Hepatic stellate cell (primary cell): ENCODE results near the gene SPATC1L.
"Not testable (repeated sequence)": the region's sequence is repeated elsewhere in the genome, so short reads cannot be mapped to it uniquely, and the experiment has no call there.

ENCODE experiments used
- DNase-seq: peaks from one replicate; pipeline ENCODE4 v3.0.0; 2011; ENCODE audit warnings: low spot score

SPATC1L gene

DNA sequence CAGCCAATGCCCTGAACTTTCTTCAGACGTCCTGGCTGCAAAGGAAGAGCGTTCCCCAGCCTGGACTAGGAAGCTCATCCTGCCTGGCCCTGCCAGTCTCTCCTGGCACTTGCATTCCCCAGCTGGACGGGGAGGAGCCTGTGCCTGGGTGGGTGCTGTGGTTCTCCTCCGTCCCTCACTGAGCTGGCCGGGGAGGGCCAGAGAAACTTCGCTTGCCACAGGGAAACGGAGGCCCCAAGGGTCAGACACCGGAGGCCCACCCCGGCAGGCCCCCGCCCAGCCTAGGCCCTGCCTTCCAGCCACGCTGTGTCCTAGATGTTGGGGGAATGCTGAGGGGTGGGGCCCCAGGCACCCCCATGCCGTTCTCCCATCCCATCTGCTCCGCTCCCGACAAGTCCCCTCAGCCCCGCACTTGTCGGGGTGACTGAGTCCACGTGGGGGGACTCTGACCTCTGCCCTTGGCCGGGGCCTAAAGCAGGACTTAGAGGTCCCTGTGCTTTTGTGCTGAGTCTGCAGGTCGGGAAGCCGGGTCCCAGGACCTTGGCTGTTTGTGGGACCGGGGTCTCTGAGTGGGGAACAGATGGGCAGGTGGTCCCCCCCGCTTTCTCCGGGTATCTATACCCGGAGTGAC, 33.7 kb downstream of the SPATC1L start:
- no peak for DNase-seq

DNA sequence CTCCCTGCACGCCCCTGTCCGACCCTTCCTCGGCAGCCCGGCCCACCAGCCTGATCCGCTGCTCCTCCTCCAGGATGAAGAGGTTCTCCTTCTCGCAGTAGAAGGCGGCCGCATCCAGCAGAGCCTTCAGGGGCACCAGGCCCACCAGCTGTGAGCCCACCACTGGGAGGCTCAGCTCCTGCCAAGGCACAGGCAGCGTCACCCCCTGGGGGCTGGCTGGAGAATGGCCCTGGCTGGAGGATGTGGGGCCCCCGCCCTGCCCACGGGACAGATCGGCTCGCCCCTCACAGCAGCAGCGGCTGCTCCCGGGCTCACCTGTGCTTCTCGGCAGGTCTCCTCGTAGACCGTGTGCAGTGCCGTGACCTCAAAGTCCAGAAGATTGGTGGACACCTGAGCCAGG, 34.2 kb downstream of the SPATC1L start:
- DNase-seq: no peak

DNA sequence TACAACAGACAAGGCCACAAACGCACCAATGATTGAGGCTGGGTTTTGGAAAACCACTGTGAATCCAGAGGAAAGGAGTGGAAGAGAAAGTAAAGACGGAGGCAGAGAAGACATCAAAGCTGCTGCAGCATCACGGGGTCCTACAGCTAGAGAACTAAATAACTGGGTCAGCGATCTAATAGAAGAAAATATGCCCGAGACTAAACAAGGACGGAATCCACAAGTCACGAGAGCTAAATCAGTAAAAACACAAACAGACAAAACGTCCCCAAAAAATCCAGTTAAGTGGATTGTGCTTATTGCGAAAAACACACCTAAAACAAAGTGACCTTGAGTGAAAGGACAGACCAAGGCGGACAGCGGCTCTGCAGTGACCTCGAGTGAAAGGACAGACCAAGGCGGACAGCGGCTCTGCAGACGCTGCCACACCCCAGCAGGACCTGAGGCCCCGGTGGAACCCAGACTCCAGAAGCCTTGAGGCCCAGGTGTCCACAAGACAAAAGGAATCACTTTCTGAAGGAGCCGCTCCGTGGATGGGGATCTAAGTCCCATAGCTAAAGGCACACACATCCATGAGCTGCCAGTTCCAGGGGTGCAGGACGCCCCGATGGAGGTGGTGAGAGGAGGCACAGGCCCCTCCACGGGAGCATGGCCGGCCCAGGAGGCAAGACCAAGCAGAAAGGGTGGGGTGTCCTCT, 34.9 kb downstream of the SPATC1L start:
- DNase-seq: no peak

DNA sequence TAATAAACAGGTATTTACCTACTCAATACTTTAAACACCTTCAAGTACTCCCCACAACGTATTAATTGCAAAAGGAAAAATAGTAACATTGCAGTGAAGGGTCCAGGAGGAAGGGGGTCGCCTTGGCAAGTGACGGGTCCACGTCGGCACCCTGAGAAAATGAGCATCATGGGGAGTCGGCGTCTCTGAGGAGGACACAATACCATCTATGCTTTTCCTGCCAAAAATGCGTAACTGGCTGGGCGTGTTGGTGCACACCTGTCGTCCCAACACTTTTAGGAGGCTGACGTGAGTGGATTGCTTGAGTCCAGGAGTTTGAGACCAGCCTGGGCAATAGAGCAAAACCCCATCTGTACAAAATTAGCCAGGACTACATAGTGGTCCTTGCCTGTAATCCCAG, 36.2 kb downstream of the SPATC1L start:
- DNase-seq: no peak

DNA sequence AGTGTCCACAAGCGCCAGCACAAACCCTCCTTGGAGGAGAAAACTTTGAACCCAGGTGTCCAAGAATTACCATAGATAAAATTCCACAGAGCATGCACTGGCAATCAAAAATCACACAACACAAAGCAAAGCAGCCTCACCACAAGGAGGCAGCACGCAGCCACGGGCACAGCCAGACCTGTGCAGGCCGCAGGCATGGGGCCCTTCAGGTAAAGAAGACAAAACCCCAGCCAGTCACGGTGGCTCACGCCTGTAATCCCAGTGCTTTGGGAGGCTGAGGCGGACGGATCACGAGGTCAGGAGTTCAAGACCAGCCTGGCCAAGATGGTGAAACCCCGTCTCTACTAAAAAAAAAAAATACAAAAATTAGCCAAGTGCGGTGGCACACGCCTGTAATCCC, 36.8 kb downstream of the SPATC1L start:
- not testable (repeated sequence) for DNase-seq

DNA sequence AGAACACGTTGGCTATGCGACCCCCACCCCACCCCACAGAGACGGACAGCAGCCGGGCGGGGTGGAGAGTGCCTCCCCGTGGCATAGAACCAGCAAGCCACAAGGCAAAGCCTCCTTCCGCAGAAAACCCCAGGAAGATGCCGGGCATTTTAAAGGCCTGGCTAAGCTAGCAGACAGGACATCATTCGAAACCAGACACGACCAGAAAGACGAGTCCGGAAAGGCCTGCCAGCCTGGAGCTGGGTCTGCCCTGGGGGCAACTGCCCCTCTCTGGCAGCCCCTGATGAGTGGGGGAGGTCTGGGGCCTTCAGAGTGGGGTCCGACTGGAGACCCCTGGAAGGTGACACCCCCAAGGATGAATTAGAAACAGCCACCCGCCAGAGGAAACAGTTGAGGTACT, 37.4 kb downstream of the SPATC1L start:
- DNase-seq: no peak

DNA sequence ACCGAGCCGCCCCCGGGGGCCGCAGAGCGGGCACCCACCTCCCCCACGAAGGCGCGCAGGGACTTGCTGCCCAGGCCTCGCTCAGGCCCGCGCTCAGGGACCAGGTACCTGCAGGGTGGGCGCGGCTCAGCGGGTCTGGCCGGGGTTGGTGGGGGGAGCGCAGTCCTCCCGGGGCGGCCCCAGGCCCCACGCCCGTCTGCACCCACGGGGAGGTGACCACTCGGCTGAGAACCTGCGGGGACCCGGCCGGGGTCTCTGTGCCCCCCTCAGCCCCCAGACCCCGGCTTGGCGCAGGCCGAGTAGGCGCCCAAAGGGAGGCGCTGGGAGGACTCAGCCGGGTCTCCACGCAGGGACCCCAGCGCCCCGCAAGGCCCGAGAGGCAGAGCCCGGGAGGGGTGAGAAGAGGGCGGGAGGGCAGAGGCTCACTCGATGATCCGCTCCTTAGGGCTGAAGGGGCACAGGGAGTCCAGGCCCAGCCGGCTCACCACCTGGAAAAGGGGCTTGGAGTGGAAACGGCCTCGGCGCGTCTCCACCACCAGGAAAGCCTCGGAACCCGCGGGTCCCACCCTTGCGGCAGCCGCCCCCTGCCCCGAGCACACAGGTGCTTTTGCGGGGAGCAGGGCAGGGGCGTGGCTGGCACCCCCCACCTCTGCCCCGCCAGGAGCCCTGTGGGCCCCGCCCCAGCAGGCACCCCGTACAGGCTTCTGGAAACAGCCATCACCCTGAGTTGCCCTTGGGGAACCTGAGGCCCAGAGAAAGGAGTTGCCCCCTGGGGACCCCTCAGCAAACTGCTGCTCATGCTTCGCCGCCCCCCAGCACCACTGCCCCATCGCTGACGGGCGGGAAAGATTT, 38.2 kb downstream of the SPATC1L start:
- DNase-seq: no peak

DNA sequence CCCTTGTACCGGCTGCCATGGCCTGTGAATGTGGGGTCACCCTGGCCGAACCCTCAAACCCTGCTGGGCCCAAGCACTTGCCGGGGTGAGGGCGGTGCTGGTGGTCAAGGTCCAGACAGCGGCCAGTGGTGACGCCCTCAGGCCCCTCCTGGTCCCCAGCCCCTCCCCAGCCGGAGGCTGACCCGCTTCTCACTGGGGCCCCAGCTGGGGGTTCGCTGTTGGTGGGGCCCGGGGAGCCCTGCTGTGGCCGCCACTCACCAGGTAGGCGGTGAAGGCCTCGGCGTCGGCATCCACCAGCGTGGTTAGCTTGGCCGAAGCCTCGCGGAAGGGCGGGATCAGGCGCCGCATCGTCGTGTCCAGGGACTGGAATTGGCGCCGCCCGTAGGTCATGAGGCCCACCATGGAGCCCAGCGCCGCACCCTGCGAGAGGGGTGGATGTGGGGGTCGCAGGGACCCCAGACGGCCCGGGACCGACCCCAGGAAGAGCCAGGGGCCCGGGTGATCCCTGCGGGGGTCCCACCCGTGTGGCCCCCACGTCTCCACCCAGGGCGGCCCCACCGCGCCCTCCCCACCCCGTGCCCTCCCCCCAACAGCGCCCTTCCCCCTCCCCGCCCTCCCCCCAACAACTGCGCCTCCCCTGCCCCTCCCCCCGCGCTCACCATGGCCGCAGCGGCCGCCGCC, 39.0 kb downstream of the SPATC1L start:
- no peak for DNase-seq

DNA sequence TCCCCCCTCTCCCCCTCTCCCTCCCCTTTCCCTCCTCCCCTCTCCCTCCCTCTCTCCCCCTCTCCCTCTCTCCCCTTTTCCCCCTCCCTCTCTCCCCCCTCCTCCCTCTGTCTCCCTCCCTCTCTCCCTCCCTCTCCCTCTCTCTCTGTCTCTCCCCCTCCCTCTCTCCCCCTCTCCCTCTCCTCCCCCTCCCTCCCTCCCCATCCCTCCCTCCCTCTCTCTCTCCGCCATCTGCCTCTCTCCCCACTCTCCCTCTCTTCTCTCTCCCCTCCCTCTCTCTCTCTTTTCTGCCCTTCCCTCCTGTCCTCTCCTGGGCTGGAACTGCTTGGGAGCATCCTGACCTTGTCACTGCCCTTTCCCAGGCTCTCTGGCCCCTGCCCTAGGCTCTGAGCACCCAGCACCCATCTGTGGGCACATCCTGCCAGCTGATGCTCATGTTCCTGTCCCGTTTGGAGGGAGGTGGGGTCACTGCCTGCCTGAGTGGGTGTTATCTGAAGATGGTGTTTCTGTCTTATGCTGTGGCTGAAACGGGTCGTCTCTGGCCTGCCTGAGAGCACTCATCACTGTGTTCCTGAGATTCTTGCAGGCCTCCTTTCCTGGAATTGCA, 39.7 kb downstream of the SPATC1L start:
- DNase-seq: no peak

DNA sequence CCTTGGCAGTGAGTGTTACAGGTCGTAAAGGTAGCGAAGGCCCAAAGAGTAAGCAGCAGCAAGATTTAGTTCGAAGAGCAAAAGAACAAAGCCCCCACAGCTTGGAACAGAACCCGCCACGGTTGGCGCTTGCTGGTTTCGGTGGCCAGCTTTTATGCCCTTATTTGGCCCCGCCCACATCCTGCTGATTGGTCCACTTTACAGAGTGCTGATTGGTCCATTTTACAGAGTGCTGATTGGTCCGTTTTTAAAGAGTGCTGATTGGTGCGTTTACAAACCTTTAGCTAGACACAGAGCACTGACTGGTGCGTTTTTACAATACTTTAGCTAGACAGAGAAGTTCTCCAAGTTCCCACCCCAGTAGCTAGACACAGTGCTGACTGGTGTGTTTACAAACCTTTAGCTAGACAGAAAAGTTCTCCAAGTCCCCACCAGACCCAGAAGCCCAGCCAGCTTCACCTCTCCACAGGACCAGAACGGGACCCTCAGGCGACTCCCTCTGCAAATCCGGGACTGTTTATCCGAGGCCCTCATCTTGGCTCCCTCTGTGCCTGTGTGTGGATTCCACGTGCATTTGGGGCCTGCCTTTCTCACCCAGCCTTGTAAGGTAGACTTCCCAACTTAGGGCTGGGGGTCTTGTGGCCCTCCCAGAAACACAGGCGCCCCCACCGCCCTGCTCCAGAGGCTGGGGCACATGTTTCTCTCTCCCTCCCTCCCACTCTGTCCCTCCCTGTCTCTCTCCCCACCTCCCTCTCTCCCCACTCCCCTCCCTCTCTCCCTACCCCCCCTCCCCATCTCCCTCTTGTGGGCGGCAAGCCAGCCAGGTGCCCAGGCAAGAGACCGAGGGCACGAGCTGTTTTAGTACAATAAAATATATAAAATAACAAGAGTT, 41.4 kb downstream of the SPATC1L start:
- DNase-seq: no peak

DNA sequence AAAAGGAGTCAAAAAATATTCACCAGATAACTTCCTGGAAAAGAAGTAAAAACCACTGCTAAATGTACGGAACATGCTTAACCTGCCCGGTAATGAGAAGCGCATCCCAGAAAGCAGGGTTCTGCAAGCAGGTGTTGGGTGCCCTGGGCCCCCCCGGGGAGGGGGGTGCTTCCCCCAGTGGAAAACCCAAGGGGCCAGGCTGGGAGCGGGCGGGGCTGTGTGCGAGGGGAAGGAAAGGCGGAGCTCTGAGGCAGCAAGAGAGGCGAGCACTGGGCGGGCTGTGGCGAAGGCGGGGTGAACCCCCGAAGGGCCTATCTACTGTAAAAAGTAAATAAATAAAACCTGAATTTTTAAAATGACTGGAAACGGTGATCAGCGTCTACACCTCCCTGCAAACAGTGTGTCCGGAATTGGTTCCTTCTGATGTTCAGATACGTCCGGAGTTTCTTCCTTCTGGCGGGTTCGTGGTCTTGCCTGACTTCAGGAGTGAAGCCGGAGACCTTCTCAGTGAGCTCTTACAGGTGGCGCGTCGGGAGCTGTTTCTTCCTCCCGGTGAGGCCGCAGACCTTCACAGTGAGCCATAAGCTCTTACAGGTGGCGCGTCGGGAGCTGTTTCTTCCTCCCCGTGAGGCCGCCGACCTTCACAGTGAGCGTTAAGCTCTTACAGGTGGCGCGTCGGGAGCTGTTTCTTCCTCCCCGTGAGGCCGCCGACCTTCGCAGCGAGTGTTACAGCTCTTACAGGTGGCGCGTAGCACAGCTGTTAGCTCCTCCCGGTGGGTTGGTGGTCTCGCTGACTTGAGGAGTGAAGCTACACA, 42.3 kb downstream of the SPATC1L start:
- no peak for DNase-seq

DNA sequence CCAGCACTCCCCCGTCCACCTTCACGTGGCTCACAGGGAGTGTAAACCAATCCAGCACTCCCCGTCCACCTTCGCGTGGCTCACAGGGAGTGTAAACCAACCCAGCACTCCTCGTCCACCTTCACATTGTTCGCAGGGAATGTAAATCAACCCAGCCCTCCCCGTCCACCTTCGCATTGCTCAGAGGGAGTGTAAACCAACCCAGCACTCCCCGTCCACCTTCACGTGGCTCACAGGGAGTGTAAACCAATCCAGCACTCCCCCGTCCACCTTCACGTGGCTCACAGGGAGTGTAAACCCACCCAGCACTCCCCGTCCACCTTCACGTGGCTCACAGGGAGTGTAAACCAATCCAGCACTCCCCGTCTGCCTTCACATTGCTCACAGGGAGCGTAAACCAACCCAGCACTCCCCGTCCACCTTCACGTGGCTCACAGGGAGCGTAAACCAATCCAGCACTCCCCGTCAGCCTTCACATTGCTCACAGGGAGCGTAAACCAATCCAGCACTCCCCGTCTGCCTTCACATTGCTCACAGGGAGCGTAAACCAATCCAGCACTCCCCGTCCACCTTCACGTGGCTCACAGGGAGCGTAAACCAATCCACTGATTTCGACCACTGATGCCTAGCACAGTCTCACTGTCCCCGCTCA, 43.8 kb downstream of the SPATC1L start:
- not testable (repeated sequence) for DNase-seq

DNA sequence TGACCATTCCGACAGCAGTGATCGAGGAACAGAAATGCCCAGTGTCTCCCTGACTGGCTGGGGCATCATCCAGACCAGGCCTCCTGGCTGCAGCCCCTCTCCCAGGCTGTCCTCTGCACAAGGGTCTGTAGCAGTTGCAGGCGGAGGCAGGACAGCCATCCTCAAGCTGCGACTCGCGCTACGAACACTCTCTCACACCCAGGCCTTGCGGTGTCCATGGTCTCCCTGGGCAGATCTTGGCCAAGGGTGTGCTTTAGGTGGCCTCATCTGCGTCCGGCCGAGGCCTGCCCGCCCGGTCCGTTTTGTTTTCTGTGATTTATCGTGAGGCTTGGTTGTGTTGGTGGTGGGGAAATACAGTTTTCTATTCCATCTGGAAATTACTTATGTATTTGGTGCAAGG, 44.6 kb downstream of the SPATC1L start:
- DNase-seq: no peak

DNA sequence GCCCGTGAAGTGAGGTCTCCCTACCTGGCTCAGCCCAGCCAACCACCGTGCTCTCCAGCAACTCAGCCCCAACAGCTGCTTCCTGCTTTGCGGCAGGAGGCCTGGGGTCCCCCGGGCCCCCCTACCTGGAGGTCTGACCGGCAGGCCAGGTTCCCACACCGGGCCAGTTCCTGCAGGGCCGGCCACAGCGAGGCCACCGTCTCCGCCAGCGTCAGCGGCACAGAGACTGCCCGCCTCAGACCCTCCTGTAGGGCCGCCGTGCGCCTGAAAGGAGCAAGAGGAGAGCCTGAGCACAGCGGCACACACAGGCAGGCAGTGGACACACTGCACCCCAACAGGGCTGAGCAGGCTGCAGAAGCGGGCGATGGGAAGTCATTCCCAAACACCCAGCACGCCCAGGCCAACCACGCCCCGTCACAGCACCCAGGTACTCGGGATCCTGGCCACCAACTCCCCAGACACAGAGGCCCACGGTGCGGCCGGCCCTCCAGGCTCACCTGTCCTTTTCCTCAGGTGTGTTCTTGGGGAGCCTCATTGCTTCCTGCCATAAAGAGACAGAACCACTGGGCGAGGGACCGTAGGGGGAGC, 45.8 kb downstream of the SPATC1L start:
- no peak for DNase-seq

DNA sequence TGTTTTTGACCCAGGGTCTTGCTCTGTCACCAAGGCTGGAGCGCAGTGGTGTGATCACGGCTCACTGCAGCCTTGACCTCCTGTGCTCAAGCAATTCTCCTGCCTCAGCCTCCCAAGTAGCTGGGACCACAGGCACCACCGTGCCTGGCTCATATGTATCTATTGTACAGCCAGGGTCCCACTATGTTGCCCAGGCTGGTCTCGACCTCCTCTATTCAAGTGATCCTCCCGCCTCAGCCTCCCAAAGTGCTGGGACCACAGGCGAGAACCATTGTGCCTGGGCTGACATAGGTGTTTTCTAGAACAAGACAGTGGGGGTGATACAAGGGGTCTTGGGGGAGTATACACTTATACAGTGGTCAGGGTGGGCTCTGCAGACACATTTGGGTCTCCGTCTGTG, 46.4 kb downstream of the SPATC1L start:
- no peak for DNase-seq

DNA sequence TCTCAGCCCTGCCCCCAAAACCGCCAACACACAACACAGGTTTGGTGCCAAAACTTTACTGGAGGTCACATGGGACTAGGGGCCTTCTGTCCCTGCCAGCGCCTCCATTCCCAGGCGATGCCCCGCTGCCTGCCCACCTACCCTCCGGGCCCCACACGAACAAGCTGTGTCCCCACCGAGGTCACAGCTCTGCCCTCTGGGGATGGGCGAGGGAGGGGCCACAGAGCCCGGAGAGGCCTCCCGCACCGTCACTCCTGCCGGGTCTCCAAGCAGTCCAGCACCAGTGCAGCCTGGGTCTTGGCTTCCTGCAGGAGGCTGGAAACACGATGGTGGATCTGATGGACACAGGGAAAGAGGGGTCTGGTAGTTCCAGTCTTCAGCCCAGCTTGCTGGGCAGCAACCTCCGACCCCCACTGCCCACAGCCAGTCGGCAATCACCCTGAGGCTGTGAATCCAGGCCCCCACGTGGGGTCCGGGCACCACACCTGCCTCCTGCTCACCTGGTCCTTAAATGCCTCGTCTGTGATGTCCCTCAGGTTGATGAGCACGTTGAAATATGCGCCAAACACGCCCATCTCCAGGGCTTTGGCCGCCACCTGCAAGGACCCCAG, 47.4 kb downstream of the SPATC1L start:
- no peak for DNase-seq

DNA sequence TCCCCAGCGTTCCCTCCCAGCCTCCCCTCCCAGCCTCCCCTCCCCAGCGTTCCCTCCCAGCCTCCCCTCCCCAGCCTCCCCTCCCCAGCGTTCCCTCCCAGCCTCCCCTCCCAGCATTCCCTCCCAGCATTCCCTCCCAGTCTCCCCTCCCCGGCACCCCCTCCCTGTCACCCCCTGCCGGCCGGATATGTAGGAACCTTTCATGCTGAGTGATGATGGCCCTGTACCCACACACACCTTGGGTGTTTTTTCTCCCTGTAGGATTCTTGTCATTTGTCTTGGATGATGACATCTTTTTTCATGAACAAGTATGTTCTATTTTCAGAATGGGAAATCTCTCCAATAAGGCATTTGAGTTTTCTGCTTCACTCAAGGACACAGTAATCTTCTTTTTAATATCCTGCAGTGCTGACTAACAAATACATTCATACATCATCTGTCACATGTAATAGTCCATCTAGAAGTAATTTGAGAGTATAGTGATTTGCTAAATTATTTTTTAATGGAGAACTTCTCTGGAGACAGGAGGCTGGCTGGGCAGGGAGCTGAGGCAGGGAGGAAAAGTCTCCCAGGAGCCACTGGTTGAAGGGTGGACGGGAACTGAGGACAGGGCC, 48.4 kb downstream of the SPATC1L start:
- DNase-seq: no peak
